HG03097 (cell line): ENCODE data around the gene STRIP2.
"Not testable (repeated sequence)": the region's sequence is repeated elsewhere in the genome, so short reads cannot be mapped to it uniquely, and the experiment has no call there.

Source experiments
- ATAC-seq: cut with Tn5 transposase; IDR thresholded peaks from one replicate; pipeline ENCODE4 v1.9.1; 2021; ENCODE audit not compliant: unreplicated experiment, low FRiP score

Gene STRIP2

DNA sequence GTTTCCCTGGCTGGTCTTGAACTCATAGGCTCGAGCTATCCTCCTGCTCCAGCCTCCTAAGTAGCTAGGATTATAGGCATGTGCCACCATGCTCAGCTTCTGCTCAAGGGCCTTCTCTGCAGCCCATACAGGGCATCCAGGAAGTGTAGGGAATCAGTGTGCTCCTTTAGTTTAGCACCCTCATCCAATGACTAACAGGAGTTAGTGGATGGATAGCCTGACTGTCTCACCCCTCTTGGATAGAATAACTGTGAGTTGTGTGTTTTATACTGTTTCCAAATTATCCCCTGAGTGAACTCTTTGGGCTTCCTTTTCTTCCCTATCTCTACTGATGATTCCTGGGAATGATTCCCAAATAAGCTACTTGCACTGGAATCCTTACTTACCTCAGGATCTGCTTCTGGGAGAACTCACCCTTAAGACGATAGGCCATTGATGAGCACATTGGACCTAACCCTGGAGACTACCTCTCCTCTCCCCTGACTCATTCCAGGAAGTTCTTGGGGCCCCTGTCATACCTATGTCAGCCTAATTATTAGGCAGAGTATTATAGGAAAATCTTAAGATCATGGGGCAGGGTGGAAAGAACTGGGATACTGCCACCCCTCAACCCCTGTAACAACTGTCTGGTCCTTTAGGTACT lies 18.5 kb downstream of the STRIP2 start:
- ATAC-seq, result no peak

GRCh38 chr7:129453510-129454248 lies 19.4 kb downstream of the STRIP2 start:
- no peak for ATAC-seq

DNA sequence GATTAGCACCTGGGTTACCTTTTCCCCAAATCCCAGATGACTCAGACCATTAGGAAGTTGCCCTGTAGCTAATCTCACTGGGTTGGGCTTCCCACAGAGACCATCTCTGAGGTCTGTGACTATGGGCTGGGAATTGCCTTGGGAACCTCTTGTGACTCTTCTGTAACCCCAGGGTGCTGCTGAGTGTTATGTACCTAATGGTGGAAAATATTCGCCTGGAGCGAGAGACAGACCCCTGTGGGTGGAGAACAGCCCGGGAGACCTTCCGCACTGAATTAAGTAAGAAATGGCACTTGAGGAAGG lies 20.0 kb downstream of the STRIP2 start:
- no peak for ATAC-seq

DNA sequence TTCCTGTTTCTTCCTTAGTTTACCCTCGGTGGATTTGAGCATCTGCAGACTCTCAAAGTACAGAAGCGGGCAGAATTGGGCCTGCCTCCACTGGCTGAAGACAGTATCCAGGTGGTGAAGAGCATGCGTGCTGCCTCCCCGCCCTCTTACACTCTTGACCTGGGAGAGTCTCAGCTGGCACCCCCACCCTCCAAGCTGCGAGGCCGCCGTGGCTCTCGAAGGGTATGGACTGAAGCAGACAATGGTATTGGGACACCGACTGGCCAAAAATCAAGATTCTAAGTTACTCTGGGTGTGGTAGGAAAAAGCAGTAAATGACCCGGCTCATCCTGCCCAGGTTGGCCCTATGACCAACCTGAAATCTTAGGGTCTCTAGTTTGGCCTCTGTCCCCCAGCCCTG lies 22.2 kb downstream of the STRIP2 start:
- no peak for ATAC-seq

- ATAC-seq, result no peak
Measured at GRCh38 chr7:129457101-129457500, 22.9 kb downstream of the STRIP2 start.

GRCh38 chr7:129458171-129458570 lies 23.9 kb downstream of the STRIP2 start:
- no peak for ATAC-seq

DNA sequence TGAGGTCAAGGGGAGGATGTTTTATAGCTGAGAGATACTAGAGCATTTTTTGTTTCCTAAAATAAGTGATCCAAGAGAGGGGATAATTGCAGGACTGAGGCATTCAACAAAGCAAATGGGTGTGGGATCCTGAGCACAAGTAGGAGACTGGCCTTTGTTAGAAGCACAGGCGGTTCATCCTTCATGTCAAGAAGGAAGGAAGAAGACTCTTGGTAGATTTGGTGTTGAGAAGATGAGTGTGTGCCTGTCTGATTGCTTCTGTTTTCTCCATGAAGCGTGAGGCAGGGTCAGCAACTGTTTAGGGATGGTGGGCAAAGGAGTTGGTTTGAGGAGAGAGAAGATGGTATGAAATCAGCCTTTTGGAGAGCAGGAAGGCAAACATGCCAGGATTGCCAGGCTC lies 27.6 kb downstream of the STRIP2 start:
- ATAC-seq, result no peak

DNA sequence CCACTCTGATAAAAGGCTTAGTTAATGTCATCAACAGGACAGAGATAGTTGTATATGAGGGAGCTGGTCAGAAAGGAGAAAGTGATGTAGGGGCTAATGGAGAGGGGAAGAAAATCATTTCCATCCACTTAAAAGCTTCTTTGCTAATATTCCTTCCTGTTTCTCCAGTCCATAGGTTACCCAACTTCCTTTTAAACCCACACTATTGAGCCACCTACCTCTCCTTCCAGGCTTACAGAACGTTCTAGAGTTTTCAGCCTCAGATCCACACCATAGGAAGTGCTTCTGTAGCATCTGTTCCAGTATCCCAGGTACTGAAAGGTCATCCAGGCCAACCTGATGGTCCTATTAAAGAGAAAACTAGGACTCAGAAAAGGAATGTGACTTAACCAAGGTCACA lies 28.2 kb downstream of the STRIP2 start:
- no peak for ATAC-seq

GRCh38 chr7:129464194-129464593 lies 30.0 kb downstream of the STRIP2 start:
- ATAC-seq, result no peak

DNA sequence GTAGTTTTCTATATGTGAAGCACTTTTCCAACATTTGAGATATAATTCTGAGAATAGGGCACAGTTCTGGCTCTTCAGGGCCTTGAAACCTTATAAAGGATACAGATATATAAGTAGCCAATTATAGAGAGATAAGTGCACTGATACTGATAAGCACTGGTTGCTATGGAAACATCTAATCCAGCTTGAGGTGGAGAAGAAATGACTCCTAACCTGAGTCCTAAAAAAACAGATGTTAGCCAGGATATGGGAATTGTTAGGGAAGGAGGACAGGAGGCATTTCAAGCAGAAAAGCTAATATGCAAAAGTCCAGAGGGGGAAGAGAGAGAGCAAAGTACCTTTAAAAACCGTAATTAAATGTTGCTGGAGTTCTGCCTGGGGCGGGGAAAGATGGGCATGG lies 30.8 kb downstream of the STRIP2 start:
- no peak for ATAC-seq

DNA sequence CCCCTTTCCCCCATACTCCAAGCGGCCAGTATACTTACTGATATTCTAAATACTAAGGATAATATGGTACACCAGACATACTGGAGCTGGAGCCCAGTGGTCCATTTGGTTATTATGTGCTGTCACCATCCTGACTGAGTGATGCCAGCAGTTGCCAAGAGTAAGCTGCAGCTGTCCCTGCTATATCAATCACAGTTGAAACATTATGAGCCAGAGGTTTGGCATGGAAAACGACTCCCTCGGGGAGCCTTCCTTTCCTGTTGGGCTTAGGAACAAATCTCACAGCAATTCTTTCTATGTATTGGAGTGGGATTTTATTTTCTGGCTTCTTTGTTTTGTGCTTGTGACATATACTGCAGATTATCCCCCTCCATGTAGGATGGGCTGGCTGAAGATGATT lies 32.6 kb downstream of the STRIP2 start:
- ATAC-seq, result no peak

GRCh38 chr7:129468087-129468486 lies 33.9 kb downstream of the STRIP2 start:
- ATAC-seq, result no peak

DNA sequence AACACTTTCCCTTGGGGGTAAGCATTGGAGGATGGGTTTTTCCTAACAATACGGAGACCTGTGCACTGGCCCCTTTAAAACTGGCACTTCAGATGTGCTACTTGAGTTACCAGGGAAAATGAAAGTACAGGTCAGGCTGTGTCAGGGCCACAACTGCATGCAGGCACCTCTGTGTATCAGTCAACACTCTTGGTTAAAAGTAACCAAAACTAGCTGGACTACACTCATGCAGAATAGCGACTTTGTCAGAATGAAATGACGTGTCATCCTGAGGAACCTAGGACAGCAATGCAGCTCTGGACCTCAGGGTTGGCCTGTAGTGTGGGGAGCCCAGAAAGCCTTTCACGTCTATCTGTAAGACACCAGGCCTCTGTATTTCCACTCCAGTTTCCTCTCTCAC lies 34.3 kb downstream of the STRIP2 start:
- ATAC-seq, result no peak

DNA sequence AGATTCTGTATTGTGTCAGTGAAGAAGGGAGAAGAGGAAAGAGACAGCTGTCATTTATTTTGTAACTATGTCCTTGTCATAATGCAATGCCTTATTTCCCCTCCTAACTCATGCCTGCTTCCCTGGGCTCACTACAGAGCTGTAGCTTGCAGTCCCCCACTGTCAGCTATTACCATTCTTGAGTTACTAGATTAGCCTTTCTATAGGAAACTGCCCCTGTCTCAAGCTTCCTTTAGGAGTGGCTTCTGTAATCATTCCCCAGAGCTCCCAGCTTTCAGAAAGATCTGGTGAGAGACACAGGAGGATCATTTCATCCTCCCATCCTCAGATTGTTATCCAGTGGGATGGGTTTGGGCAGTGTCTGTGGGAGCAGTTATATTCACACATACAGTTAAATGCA lies 35.7 kb downstream of the STRIP2 start:
- no peak for ATAC-seq

GRCh38 chr7:129470411-129470810 lies 36.2 kb downstream of the STRIP2 start:
- ATAC-seq, result no peak

DNA sequence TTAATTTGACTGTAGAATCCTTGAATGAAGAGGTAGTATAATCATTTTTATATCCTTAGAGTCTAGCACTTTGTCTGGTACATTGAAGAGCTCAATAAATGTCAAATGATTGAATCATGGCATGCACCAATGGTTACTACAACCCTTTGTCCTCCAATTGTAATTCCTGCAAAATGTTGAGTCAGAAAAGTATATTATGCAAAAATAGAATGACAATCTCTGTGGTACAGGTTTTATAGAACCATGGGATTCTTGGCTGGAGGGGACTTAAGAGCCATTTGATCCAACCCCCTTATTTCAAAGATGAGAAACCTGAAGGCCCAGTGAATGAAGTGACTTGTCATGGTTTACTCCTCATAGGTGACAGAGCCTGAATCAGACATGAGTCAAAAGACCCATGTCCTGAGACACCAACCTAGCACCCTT lies 37.2 kb downstream of the STRIP2 start:
- no peak for ATAC-seq

DNA sequence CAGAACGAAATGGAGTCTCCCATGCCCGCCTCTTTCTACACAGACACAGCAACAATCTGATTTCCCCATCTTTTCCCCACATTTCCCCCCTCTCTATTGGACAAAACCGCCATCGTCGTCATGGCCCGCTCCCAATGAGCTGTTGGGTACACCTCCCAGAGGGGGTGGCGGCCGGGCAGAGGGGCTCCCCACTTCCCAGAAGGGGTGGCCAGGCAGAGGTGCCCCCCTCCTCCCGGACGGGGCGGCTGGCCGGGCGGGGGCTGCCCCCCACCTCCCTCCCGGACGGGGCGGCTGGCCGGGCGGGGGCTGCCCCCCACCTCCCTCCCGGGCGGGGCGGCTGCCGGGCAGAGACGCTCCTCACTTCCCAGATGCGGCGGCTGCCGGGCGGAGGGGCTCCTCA lies 41.7 kb downstream of the STRIP2 start:
- not testable (repeated sequence) for ATAC-seq

GRCh38 chr7:129476398-129476797 lies 42.2 kb downstream of the STRIP2 start:
- not testable (repeated sequence) for ATAC-seq

DNA sequence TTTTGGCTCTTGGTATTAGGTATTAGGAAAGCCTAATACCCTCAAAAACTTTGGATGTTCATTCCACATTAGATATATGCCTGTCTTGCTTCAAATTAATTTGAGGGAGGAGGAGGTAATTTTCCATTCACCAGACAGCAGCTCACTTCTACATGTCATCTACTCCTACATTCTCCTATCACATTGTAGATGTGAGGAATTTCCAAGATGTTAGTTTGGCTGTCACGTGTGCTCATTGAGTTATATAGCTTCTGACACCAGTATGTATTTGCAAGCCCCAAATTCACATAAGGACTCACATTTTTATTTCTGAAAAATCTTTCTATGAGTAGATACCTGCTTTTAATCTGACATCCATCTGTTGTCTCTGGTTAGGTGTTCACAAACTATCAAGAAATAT lies 45.6 kb downstream of the STRIP2 start:
- no peak for ATAC-seq

GRCh38 chr7:129480674-129481363 lies 46.6 kb downstream of the STRIP2 start:
- ATAC-seq, result no peak

DNA sequence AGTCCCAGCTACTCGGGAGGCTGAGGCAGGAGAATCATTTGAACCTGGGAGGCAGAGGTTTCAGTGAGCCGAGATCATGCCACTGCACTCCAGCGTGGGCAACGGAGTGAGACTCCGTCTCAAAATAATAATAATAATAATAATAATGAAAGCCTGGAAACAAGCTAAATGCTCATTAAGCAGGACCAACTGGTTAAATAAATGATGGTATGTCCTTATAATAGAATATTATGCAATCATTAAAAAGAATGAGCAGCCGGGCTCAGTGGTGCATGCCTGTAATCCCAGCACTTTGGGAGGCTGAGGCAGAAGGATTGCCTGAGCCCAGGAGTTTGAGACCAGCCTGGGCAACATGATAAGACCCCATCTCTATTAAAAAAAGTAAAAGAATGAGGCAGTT lies 47.1 kb downstream of the STRIP2 start:
- not testable (repeated sequence) for ATAC-seq

DNA sequence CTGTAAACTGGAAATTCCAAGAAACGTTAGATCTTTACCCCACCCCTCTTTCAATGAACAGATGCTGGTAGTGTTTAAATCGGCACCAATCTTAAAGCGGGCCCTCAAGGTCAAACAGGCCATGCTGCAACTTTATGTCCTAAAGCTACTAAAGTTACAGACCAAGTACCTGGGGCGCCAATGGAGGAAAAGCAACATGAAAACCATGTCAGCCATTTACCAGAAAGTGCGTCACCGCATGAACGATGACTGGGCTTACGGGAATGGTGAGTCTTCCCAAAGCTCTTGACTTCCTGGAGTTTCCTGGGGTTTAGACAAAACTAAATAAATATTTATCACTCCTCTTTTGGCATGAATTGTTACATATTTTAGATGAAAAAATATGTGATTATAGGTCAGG lies 48.5 kb downstream of the STRIP2 start:
- ATAC-seq, result no peak
